HEK293 (cell line): Measurements from ENCODE around the gene BBS10.

Experiments used
- AEBP2 ChIP-seq: fragments of 450-650 bp; formaldehyde crosslinking; IDR thresholded peaks from 2 replicates; pipeline ENCODE4 v1.5.1; 2016; ENCODE audit warnings: missing biosample characterization, missing genetic modification characterization, borderline replicate concordance
- FEZF1 ChIP-seq: fragments of 450-650 bp; formaldehyde crosslinking; IDR thresholded peaks from 2 replicates; pipeline ENCODE4 v1.5.1; 2016; ENCODE audit warnings: missing biosample characterization, missing genetic modification characterization
- KLF1 ChIP-seq: fragments of 450-650 bp; formaldehyde crosslinking; IDR thresholded peaks from 2 replicates; pipeline ENCODE4 v1.5.1; 2016; ENCODE audit warnings: missing biosample characterization, missing genetic modification characterization
- KLF9 ChIP-seq: fragments of 450-650 bp; formaldehyde crosslinking; IDR thresholded peaks from 2 replicates; pipeline ENCODE4 v1.5.1; 2016; ENCODE audit warnings: missing biosample characterization, missing genetic modification characterization, low read depth
- MEIS1 ChIP-seq: sonication (generic); formaldehyde crosslinking; IDR thresholded peaks from 2 replicates; pipeline ENCODE4 v1.8.1; 2022; ENCODE audit warnings: missing genetic modification reagents, mild to moderate bottlenecking, borderline replicate concordance
- MZF1 ChIP-seq: fragments of 450-650 bp; formaldehyde crosslinking; IDR thresholded peaks from 2 replicates; pipeline ENCODE4 v1.5.1; 2017; ENCODE audit warnings: missing biosample characterization, missing genetic modification characterization, borderline replicate concordance
- PATZ1 ChIP-seq: fragments of 450-650 bp; formaldehyde crosslinking; IDR thresholded peaks from 2 replicates; pipeline ENCODE4 v1.5.1; 2016; ENCODE audit warnings: missing biosample characterization, missing genetic modification characterization
- PBX3 ChIP-seq: sonication (generic); formaldehyde crosslinking; IDR thresholded peaks from 2 replicates; pipeline ENCODE4 v1.8.1; 2022; ENCODE audit warnings: mild to moderate bottlenecking, moderate library complexity, missing genetic modification reagents
- YY2 ChIP-seq: fragments of 450-650 bp; formaldehyde crosslinking; IDR thresholded peaks from 2 replicates; pipeline ENCODE4 v1.5.1; 2016; ENCODE audit warnings: missing biosample characterization, missing genetic modification characterization
- ZBTB11 ChIP-seq: fragments of 450-650 bp; formaldehyde crosslinking; conservative IDR thresholded peaks from 2 replicates; pipeline ENCODE4 v1.5.1; 2016; ENCODE audit warnings: low read depth, missing biosample characterization, missing genetic modification characterization
- ZBTB20 ChIP-seq: fragments of 450-650 bp; formaldehyde crosslinking; IDR thresholded peaks from 2 replicates; pipeline ENCODE4 v1.5.1; 2016; ENCODE audit warnings: missing biosample characterization, missing genetic modification characterization
- ZBTB7A ChIP-seq: fragments of 450-650 bp; formaldehyde crosslinking; IDR thresholded peaks from 2 replicates; pipeline ENCODE4 v1.5.1; 2016; ENCODE audit warnings: low read depth, missing biosample characterization, missing genetic modification characterization
- ZFP69B ChIP-seq: fragments of 450-650 bp; formaldehyde crosslinking; IDR thresholded peaks from 2 replicates; pipeline ENCODE4 v1.5.1; 2016; ENCODE audit warnings: missing biosample characterization, missing genetic modification characterization
- ZNF24 ChIP-seq: fragments of 450-650 bp; formaldehyde crosslinking; IDR thresholded peaks from 2 replicates; pipeline ENCODE4 v1.5.1; 2016; ENCODE audit warnings: missing biosample characterization, missing genetic modification characterization
- ZNF335 ChIP-seq: fragments of 450-650 bp; formaldehyde crosslinking; conservative IDR thresholded peaks from 2 replicates; pipeline ENCODE4 v1.5.1; 2016; ENCODE audit warnings: missing biosample characterization, missing genetic modification characterization
- ZNF341 ChIP-seq: fragments of 450-650 bp; formaldehyde crosslinking; IDR thresholded peaks from 2 replicates; pipeline ENCODE4; 2016; ENCODE audit warnings: low read depth, missing biosample characterization, missing genetic modification characterization
- ZNF391 ChIP-seq: fragments of 450-650 bp; formaldehyde crosslinking; IDR thresholded peaks from 2 replicates; pipeline ENCODE4 v1.5.1; 2016; ENCODE audit warnings: low read depth, missing biosample characterization, missing genetic modification characterization, borderline replicate concordance
- ZNF394 ChIP-seq: fragments of 450-650 bp; formaldehyde crosslinking; IDR thresholded peaks from 2 replicates; pipeline ENCODE4 v1.5.1; 2016; ENCODE audit warnings: missing biosample characterization, missing genetic modification characterization, mild to moderate bottlenecking, moderate library complexity, borderline replicate concordance
- ZNF518A ChIP-seq: fragments of 450-650 bp; formaldehyde crosslinking; conservative IDR thresholded peaks from 2 replicates; pipeline ENCODE4 v1.5.1; 2016; ENCODE audit warnings: low read depth, missing biosample characterization, missing genetic modification characterization
- ZNF544 ChIP-seq: fragments of 450-650 bp; formaldehyde crosslinking; IDR thresholded peaks from 2 replicates; pipeline ENCODE4 v1.5.0; 2017; ENCODE audit warnings: missing biosample characterization, missing genetic modification characterization
- ZNF610 ChIP-seq: fragments of 450-650 bp; formaldehyde crosslinking; IDR thresholded peaks from 2 replicates; pipeline ENCODE4 v1.5.1; 2016; ENCODE audit warnings: missing biosample characterization, missing genetic modification characterization, borderline replicate concordance
- ZNF623 ChIP-seq: fragments of 450-650 bp; formaldehyde crosslinking; IDR thresholded peaks from 2 replicates; pipeline ENCODE4 v1.5.1; 2016; ENCODE audit warnings: missing biosample characterization, missing genetic modification characterization
- ZNF658 ChIP-seq: fragments of 450-650 bp; formaldehyde crosslinking; IDR thresholded peaks from 2 replicates; pipeline ENCODE4; 2016; ENCODE audit warnings: missing biosample characterization, missing genetic modification characterization
- ZNF660 ChIP-seq: fragments of 450-650 bp; IDR thresholded peaks from 2 replicates; pipeline ENCODE4 v1.5.1; 2018; ENCODE audit warnings: missing biosample characterization, mild to moderate bottlenecking, missing genetic modification characterization
- ZNF747 ChIP-seq: fragments of 450-650 bp; formaldehyde crosslinking; IDR thresholded peaks from 2 replicates; pipeline ENCODE4 v1.5.1; 2016; ENCODE audit warnings: missing biosample characterization, missing genetic modification characterization
- ZNF785 ChIP-seq: fragments of 450-650 bp; formaldehyde crosslinking; IDR thresholded peaks from 2 replicates; pipeline ENCODE4 v1.5.1; 2016; ENCODE audit warnings: missing biosample characterization, missing genetic modification characterization

BBS10 gene

GRCh38 chr12:76348079-76348901, at the start of gene BBS10 (continued):
- TF ChIP-seq ZNF518A (tag by site-specific recombination) (peak; percentile 98), ZNF335 (tag by site-specific recombination) (peak; percentile 89), ZNF391 (no peak), YY2 (tag by site-specific recombination) (peak; percentile 28; the same call in 1 of the 2 replicates), ZNF660 (tag by site-specific recombination) (peak; percentile 63; the same call in 1 of the 2 replicates), ZNF24 (tag by site-specific recombination) (0 out of 2 replicates have a peak, but pooled peaks have one; percentile 34), MEIS1 (no peak), ZNF785 (tag by site-specific recombination) (no peak), ZBTB11 (tag by site-specific recombination) (peak; percentile 98), AEBP2 (no peak), ZNF610 (tag by site-specific recombination) (no peak; the same call in 1 of the 2 replicates), ZBTB7A (no peak), ZNF747 (tag by site-specific recombination) (no peak), KLF9 (tag by site-specific recombination) (0 out of 2 replicates have a peak, but pooled peaks have one; percentile 37), FEZF1 (tag by site-specific recombination) (no peak), ZNF623 (no peak), ZFP69B (tag by site-specific recombination) (no peak), PATZ1 (tag by site-specific recombination) (peak; percentile 26; the same call in 1 of the 2 replicates), ZNF544 (tag by site-specific recombination) (no peak), ZNF394 (tag by site-specific recombination) (peak; percentile 73; the same call in 1 of the 2 replicates), ZNF658 (tag by site-specific recombination) (no peak), ZNF341 (tag by site-specific recombination) (peak; percentile 99), KLF1 (tag by site-specific recombination) (no peak; the same call in 1 of the 2 replicates), ZBTB20 (tag by site-specific recombination) (peak; percentile 86; the same call in 1 of the 2 replicates), PBX3 (CRISPR knock-in tag) (0 out of 2 replicates have a peak, but pooled peaks have one; percentile 55), MZF1 (tag by site-specific recombination) (peak; percentile 88)
